ENCODE data around the gene CCT6B. TPM values are rescaled to one million over a fixed set of nuclear protein-coding genes. Genes with fewer than 3 reads are reported as not detected.
A peak's percentile ranks its signal among the peaks of the same experiment; 100 is the strongest.

Gene CCT6B
- total and polyA plus RNA-seq, 9 of the 15 experiments (the other 6 are each of a cell fraction or from before 2014, with no cell fraction given) = 0.25 to 0.91 (median 0.58) TPM

GRCh38 chr17:34980353-34980680 is 19.1 kb upstream of the CCT6B start, which contains the start of gene LIG3 (continued):
- TF ChIP-seq ZNF165 (CRISPR knock-in tag; IDR thresholded peaks at IDR 0.05; ENCODE audit: borderline replicate concordance) (no peak), CBX2 (IDR thresholded peaks at IDR 0.05; ENCODE audit: insufficient read depth, low read length, poor library complexity, severe bottlenecking) (no peak), SMARCE1 (IDR thresholded peaks at IDR 0.05) (no peak), ILK (tag; IDR thresholded peaks at IDR 0.05; ENCODE audit: borderline replicate concordance, low read depth) (no peak), PKNOX1 (IDR thresholded peaks at IDR 0.05) (no peak), HDAC8 (tag; IDR thresholded peaks at IDR 0.05) (no peak), RBBP5 (IDR thresholded peaks at IDR 0.05; ENCODE audit: borderline replicate concordance, insufficient read depth, low read length, poor library complexity, severe bottlenecking) (no peak), SIX5 (IDR thresholded peaks at IDR 0.05; ENCODE audit: borderline replicate concordance in 1 of 2, insufficient read depth in 1 of 2, low read depth in 1 of 2, low read length in 2 of 2) (no peak), E2F4 (CRISPR knock-in tag; IDR thresholded peaks at IDR 0.05; ENCODE audit: low read depth) (no peak), ZNF449 (CRISPR knock-in tag; IDR thresholded peaks at IDR 0.05) (no peak), POLR2AphosphoS5 (IDR thresholded peaks at IDR 0.05; ENCODE audit: control insufficient read depth, insufficient read depth, low read depth, low read length) (peak; percentile 47; the same call in 1 of the 2 replicates), TCF7L2 (IDR thresholded peaks at IDR 0.05; ENCODE audit: low read depth, low read length) (no peak), TEAD2 (tag; IDR thresholded peaks at IDR 0.05) (no peak), ZNF408 (CRISPR knock-in tag; IDR thresholded peaks at IDR 0.05; ENCODE audit: low read depth) (no peak), ZNF431 (CRISPR knock-in tag; IDR thresholded peaks at IDR 0.05) (no peak), POLR2H (tag; IDR thresholded peaks at IDR 0.05; ENCODE audit: low read depth) (peak; percentile 59; the same call in 1 of the 2 replicates), BHLHE40 (IDR thresholded peaks at IDR 0.05; ENCODE audit: low read length) (peak; percentile 82), XRCC3 (IDR thresholded peaks at IDR 0.05) (no peak), STAG1 (CRISPR knock-in tag; IDR thresholded peaks at IDR 0.05; ENCODE audit: borderline replicate concordance) (no peak), MEF2A (IDR thresholded peaks at IDR 0.05; ENCODE audit: control insufficient read depth, low read depth, low read length) (no peak), NCOA2 (IDR thresholded peaks at IDR 0.05; ENCODE audit: partially characterized antibody in 2 of 2) (no peak), ZNF696 (CRISPR knock-in tag; conservative IDR thresholded peaks at IDR 0.05) (no peak)
- TF ChIP-seq, protein P1, sequence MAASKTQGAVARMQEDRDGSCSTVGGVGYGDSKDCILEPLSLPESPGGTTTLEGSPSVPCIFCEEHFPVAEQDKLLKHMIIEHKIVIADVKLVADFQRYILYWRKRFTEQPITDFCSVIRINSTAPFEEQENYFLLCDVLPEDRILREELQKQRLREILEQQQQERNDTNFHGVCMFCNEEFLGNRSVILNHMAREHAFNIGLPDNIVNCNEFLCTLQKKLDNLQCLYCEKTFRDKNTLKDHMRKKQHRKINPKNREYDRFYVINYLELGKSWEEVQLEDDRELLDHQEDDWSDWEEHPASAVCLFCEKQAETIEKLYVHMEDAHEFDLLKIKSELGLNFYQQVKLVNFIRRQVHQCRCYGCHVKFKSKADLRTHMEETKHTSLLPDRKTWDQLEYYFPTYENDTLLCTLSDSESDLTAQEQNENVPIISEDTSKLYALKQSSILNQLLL (CRISPR knock-in tag; IDR thresholded peaks at IDR 0.05; ENCODE audit: borderline replicate concordance) = no peak
